Measurements from ENCODE around the gene REG1B.

The REG1B gene

GRCh38 chr2:79087785-79088364 lies at the start of gene REG1B:
Gene REG1B (minus strand): TSS chr2:79087993. CDS start chr2:79087612, 381 bp downstream.
- no peak for DNase-seq (ENCODE audit: low spot score)

- no peak for DNase-seq (ENCODE audit: low spot score)
These were observed 43.9 kb upstream of the REG1B start for GRCh38 chr2:79131687-79132086.

DNA sequence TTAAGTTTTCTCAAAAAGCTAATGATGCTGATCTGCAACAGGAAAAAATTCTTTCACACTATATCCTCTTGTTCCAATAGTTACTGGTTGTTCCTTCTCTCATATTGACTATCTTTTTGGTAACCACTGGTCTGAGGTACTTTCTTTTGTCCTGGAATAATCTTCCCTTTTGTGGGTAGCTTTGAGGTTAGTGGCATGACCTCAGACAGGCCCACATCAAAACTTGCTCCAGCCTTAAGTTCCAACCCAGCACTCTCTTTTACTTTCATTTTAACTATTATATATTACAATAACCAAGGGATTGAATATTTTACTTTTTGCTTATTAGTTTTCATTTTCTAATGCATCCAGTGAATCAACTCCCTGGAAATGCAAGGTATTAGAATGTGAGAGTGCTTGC lies 42.0 kb upstream of the REG1B start:
- no peak for DNase-seq (ENCODE audit: low spot score)

DNA sequence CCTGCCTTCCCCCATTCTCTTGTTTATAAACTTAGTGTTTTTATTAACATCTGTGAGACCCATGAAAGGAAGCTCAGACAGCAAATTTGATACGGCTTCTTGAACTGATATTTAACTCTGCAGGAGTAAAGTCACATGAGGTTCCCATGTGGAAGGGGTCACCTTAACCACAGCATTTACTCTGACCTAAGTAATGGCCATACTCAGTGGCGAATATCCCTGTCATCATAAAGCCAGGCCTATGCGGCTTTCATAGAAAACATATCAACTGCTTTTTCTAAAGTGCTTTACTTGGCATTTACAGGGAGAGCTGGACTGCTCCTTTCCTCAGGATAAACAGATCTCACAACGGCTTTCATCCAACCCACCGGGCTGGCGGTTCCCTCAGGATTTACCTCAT lies 41.5 kb upstream of the REG1B start:
- no peak for DNase-seq (ENCODE audit: low spot score)

DNA sequence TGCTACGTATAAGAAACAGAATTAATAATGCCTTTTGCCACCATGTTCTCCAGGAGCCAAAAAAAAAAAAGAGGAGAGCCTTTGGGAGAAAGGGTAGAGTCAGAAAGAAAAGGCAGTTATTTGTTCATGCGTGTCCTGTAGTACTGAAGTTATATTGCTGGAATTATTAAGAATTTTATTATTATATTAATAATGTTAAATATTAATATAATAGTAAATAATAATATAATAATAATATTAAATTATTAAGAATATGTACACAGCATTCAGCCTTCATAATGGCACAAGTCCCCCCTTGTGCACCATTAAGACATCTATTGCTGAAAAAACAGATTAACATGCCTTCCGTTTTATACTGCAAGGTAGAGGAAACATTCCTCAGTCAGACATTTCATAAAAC lies 40.6 kb upstream of the REG1B start:
- no peak for DNase-seq (ENCODE audit: low spot score)

DNA sequence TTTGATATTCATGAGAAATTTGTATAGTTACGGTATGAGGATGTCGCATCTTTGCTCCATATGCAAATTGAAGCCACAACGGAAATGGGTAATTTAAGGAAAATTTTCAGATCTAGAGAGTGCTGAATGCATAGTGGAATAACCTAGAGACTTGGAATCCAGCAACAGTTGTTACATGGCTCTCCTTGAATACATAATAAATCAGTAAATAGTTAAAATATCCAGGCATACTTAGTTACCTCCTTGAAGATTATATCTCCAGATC lies 37.9 kb upstream of the REG1B start:
- DNase-seq (ENCODE audit: low spot score): no peak

GRCh38 chr2:79124907-79125720 lies 37.3 kb upstream of the REG1B start:
- no peak for DNase-seq (ENCODE audit: low spot score)

- no peak for DNase-seq (ENCODE audit: low spot score)
These were observed 34.9 kb upstream of the REG1B start for GRCh38 chr2:79122676-79123075.

- no peak for DNase-seq (ENCODE audit: low spot score)
These were observed 32.5 kb upstream of the REG1B start, which contains the start of gene REG1A for GRCh38 chr2:79120194-79120713. Gene REG1A (plus strand): TSS chr2:79120488. CDS start chr2:79120862, 374 bp downstream.

GRCh38 chr2:79116997-79117928 lies 29.5 kb upstream of the REG1B start:
- DNase-seq (ENCODE audit: low spot score): no peak

- no peak for DNase-seq (ENCODE audit: low spot score)
These were observed 27.2 kb upstream of the REG1B start for GRCh38 chr2:79114797-79115494.

DNA sequence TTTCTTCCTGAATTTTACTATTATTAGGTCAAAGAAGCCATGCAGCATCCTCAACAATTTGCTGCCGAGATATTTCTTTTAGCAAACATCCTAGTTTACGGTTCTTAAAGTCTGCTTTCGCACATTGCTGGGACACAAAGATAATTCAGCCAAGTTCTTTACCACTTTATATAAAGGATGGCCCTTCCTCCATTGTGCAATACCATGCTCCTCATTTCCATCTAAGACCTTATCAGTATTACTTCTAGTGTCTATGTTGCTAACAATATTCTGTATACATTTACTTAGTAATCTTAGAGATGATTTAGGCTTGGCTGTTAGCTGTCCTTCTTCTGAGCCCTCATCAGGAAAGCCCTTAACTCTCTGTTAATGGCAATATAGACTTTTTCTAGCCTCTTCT lies 24.5 kb upstream of the REG1B start:
- no peak for DNase-seq (ENCODE audit: low spot score)

GRCh38 chr2:79105259-79105658 lies 17.5 kb upstream of the REG1B start:
- DNase-seq (ENCODE audit: low spot score): no peak

DNA sequence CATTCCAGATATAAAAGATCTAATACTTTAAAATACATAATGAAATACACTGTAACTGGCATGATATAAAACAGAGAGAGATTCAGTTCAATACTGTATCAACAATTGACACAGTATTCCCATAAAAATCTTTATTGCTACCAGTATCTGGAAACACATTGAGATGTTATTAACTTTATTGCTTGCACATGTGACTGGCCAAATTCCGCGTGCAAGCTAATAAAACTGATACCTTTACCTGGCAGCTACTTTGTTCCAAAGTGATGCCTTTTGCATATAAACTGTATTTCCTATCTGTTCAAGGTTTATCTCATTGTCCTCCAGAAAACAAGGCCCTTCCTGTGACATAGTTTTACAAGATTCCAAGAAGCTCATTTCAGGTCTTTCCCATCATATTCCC lies 15.4 kb upstream of the REG1B start:
- DNase-seq (ENCODE audit: low spot score): no peak

DNA sequence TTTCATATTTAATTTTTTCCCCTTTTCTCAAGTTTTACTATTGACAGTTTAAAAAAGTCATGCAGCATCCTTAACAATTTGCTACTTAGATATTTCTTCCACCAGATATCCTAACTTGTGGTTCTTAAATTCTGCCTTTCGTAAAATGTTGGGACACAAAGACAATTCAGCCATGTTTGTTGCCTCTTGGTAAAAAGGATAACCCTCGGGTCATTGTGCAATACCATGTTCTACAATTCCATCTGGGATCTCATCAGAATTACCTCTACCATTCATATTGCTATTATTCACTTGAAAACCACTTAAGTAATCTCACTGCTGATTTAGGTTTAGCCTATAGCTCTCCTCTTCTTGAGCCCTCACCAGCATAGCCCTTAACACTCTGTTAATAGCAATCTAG lies 13.2 kb upstream of the REG1B start:
- no peak for DNase-seq (ENCODE audit: low spot score)

GRCh38 chr2:79100285-79100684 lies 12.5 kb upstream of the REG1B start:
- DNase-seq (ENCODE audit: low spot score): peak; percentile 17

DNA sequence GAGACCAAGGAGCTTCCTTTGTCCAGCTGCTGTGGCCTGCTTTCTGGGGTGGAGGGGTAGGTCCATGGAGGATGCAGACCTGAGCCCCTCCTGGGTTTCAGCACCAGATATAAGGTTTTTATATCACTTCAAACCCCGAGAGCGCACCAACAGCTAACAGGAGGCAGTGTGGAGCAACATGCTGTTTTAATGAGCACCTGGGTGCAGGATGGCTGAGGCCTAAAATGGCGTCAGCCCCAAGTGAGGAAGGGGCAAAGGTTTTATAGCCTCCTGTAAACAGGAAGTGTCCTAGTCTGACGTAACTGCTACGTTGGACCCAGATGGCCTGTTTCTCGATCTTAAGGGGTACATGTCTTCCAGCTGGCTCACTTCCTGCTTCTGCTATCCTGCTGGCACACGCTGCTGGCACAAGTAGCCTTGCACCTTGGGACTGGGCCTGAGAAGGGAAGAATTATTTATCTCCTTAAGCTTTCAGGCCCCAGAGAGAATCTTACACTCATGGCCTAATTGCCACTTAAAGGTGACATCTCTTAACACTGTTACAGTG lies 11.4 kb upstream of the REG1B start:
- DNase-seq (ENCODE audit: low spot score): peak; percentile 40

DNA sequence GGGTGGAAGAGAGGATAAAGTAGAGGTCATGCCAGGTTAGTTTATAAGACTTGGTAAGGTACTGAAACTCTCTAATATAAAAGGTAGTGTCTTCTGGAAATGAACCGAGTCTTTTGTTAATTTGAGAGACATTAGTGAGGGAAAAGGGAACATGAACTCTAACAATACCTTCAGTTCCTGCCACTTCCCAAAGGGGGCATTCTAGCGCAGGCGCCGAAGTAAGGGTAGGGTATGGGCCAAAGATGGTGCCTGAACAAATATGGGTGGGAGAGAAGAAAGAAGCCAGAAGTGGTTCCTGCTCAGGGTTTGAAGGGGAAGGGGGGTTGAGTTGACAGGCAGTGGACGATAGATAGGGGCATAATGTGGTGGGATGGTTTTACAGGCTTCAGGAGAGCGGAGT lies 10.1 kb upstream of the REG1B start:
- DNase-seq (ENCODE audit: low spot score): no peak

DNA sequence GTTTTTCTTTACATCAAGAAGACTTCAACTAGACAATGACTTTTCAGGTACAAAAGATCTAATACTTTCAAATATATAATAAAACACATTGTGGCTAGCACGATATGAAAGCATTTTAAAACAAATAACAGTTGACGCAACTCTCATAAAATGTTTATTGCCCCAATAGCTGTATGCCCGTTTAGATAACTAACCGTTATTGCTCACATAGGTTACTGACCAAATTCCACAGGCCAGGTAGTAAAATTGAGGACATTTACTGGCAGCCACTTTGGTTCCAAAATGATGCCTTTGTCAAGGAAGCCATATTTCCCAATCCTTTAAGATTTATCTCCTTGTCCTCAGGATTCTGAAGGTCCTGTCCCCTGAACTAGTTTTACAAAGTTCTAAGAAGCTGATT lies 2.9 kb upstream of the REG1B start:
- DNase-seq (ENCODE audit: low spot score): no peak

DNA sequence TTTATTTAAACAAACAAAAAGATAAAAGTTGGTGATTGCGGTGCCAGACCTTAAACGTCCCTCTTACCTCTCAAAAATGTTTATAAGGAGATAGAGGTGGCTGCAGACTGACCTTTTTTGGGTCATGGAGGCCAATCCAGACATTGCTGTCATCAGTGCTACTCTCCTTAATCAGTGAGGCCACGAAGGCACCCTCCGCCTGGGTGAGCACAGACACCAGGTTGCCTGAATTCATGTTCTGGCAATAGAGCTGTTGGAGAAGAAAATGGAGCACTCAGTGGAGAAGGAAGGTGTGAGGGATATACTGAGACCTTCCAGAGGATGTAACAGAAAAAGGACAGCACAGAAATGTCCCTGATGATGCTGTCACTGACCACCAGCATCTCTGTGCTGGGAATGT lies 1.5 kb downstream of the REG1B start:
- DNase-seq (ENCODE audit: low spot score): no peak

DNA sequence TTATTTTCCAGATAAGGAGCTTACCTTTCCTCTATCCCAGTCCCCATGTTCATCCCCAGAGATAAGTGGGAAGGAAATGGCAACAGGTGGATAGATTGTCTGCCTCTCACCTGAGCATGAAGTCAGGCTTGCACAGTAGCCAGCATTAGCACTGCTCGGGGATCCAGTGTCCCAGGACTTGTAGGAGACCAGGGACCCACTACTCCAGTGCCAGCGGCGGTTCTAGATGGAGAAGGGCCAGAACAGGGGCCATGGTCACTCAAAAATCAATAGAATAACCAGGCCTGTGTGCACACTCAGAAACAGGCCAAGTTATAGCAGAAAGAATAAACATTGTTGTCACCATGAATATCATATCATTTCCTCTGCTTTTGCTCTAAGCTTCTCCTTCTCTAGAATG lies 2.4 kb downstream of the REG1B start:
- DNase-seq (ENCODE audit: low spot score): no peak

Data from NAMALWA (cell line).